B cell (primary cell): ENCODE measurements around the gene CBL. TPM values are rescaled to one million over a fixed set of nuclear protein-coding genes. Genes with fewer than 3 reads are reported as not detected.
A peak's percentile ranks its signal among the peaks of the same experiment; 100 is the strongest.

Source experiments
- ATAC-seq: fragments of 200-7000 bp; cut with Tn5 transposase; one replicate; pipeline ENCODE4 v1.10.0; 2021; ENCODE audit warnings: low read depth, mild to moderate bottlenecking, moderate number of reproducible peaks, moderate library complexity
- CTCF ChIA-PET: fragments of 350-600 bp; sonication (Branson Sonifier 250); formaldehyde crosslinking; loops from one replicate; lab custom pipeline; 2021; ENCODE audit warnings: antibody characterized with exemption, inconsistent platforms; lab: Charles Lee
- POLR2A ChIA-PET: fragments of 350-600 bp; sonication (Branson Sonifier 250); formaldehyde crosslinking; loops from one replicate; lab custom pipeline; 2021; ENCODE audit warnings: antibody characterized with exemption; lab: Charles Lee
- DNase-seq: peaks from one replicate; pipeline ENCODE4 v3.0.0; 2013
- H2AFZ ChIP-seq: 2 replicates; pipeline ENCODE4 v1.6.1; 2012; ENCODE audit warnings: mild to moderate bottlenecking, low read depth, low read length; ENCODE audit not compliant: insufficient read depth, poor library complexity, severe bottlenecking
- H3K27ac ChIP-seq, 2 donors: 1 replicate in 1 of 2; 2 replicates in 1 of 2; pipeline ENCODE4 v1.5.1; 2012 to 2013; ENCODE audit warnings: low read length in 2 of 2, mild to moderate bottlenecking in 2 of 2, moderate library complexity in 1 of 2
- H3K27me3 ChIP-seq, 4 experiments: fragments of 200-600 bp in 1 of 4; sonication (generic) in 1 of 4; replicated peaks in 1 of 4; 1 replicate in 2 of 4; 2 replicates in 2 of 4; pipeline versions ENCODE4 v1.6.1 to v1.7.0; 2013 to 2016; ENCODE audit warnings: low read length in 3 of 4, mild to moderate bottlenecking in 2 of 4, mixed read lengths in 1 of 4, moderate library complexity in 1 of 4; ENCODE audit not compliant: insufficient read depth in 4 of 4, control insufficient read depth in 3 of 4; ENCODE audit errors: control extremely low read depth in 1 of 4
- H3K36me3 ChIP-seq, 2 experiments: replicated peaks in 1 of 2; 1 replicate in 1 of 2; 2 replicates in 1 of 2; pipeline versions ENCODE4 v1.6.1 to v1.7.1; 2013; ENCODE audit warnings: low read length in 1 of 2; ENCODE audit not compliant: insufficient read depth in 2 of 2, control insufficient read depth in 1 of 2; ENCODE audit errors: control extremely low read depth in 1 of 2, extremely low read depth in 1 of 2
- H3K4me1 ChIP-seq, 2 donors: fragments of 200-600 bp in 1 of 2; sonication (generic) in 1 of 2; 1 replicate in 1 of 2; 2 replicates in 1 of 2; pipeline versions ENCODE4 v1.5.1 to v1.6.1; 2013 to 2017; ENCODE audit warnings: low read length in 2 of 2; ENCODE audit not compliant: control insufficient read depth in 2 of 2, insufficient read depth in 2 of 2
- H3K4me2 ChIP-seq: replicated peaks from 2 replicates; pipeline ENCODE3; 2012; ENCODE audit warnings: mild to moderate bottlenecking, low read depth, low read length; ENCODE audit not compliant: poor library complexity, severe bottlenecking
- H3K4me3 ChIP-seq, 5 experiments: fragments of 200-600 bp in 1 of 5; sonication (generic) in 1 of 5; 1 replicate in 3 of 5; 2 replicates in 2 of 5; pipeline versions ENCODE4 v1.5.1 to v1.7.0; 2011 to 2016; ENCODE audit warnings: low read length in 4 of 5, mild to moderate bottlenecking in 4 of 5, low read depth in 2 of 5, control low read depth in 1 of 5, moderate library complexity in 1 of 5; ENCODE audit not compliant: insufficient read depth in 1 of 5; ENCODE audit errors: control extremely low read depth in 1 of 5, extremely low read depth in 1 of 5
- H3K79me2 ChIP-seq: fragments of 200-600 bp; sonication (generic); one replicate; pipeline ENCODE4 v1.6.0; 2016; ENCODE audit warnings: low read length; ENCODE audit not compliant: control insufficient read depth, insufficient read depth
- H3K9ac ChIP-seq: fragments of 200-600 bp; sonication (generic); 2 replicates; pipeline ENCODE4 v1.6.1; 2017; ENCODE audit warnings: mild to moderate bottlenecking, low read length, moderate library complexity
- H3K9me3 ChIP-seq, 3 donors: one replicate each; pipeline versions ENCODE4 v1.6.1 to v1.7.1; 2013; ENCODE audit warnings: low read length in 2 of 3; ENCODE audit not compliant: control insufficient read depth in 2 of 3, insufficient read depth in 1 of 3; ENCODE audit errors: control extremely low read depth in 1 of 3
- H4K20me1 ChIP-seq: 2 replicates; pipeline ENCODE4 v1.6.0; 2012; ENCODE audit warnings: mild to moderate bottlenecking, low read length; ENCODE audit not compliant: insufficient read depth, control insufficient read depth, poor library complexity, severe bottlenecking
- H3K27ac Mint-ChIP-seq: one replicate; pipeline ENCODE4 v1.8.0; 2021; ENCODE audit warnings: mixed read lengths
- H3K27me3 Mint-ChIP-seq: one replicate; pipeline ENCODE4 v1.8.0; 2021; ENCODE audit warnings: mixed read lengths
- H3K4me1 Mint-ChIP-seq: one replicate; pipeline ENCODE4 v1.8.0; 2021; ENCODE audit warnings: mixed read lengths
- H3K4me3 Mint-ChIP-seq: one replicate; pipeline ENCODE4 v1.8.0; 2021; ENCODE audit warnings: mixed read lengths
- H3K9me3 Mint-ChIP-seq: one replicate; pipeline ENCODE4 v1.8.0; 2022; ENCODE audit warnings: mixed read lengths; ENCODE audit not compliant: insufficient read depth
- CTCF ChIP-seq: fragments of 200-600 bp; IDR thresholded peaks from one replicate; pipeline ENCODE4 v1.8.0; 2022; ENCODE audit warnings: antibody characterized with exemption, mild to moderate bottlenecking
- EZH2 ChIP-seq: IDR thresholded peaks from 2 replicates; pipeline ENCODE4 v1.6.1; 2012; ENCODE audit warnings: borderline replicate concordance, low read depth, mild to moderate bottlenecking, moderate library complexity, low read length; ENCODE audit not compliant: insufficient read depth, poor library complexity, severe bottlenecking
- WGBS: methylation state at CpG from one replicate; pipeline ENCODE4 v1.1.5; 2013; ENCODE audit warnings: missing lambda C conversion rate; ENCODE audit not compliant: insufficient coverage; 5-methylcytosine and 5-hydroxymethylcytosine counted together
- intact Hi-C: fragments of 100-400 bp; cut with micrococcal nuclease; formaldehyde crosslinking; loops from one replicate; pipeline ENCODE4 v1.10.0; 2022
- polyA plus RNA-seq: library from polyadenylated mRNA; depleted of rRNA; stranded (reverse); fragments of >200 nt; gene quantifications from 2 replicates; pipeline ENCODE4 v1.2.3, GENCODE V29; 2012
- total RNA-seq, 2 donors: library from RNA; stranded (reverse); fragments of 120-200 nt in 1 of 2; gene quantifications; 1 replicate in 1 of 2; 2 replicates in 1 of 2; pipeline versions ENCODE4 v1.2.3 to v1.2.4, GENCODE V29; 2013 to 2022

The CBL gene
- total and polyA plus RNA-seq, 2 donors (not counting 1 experiment from before 2014, with no cell fraction given), result 11.7 to 35.2 TPM

- no peak overlapping the region for H3K27ac Mint-ChIP-seq
- no peaks in the 10 kb centered on the region for H3K9me3 Mint-ChIP-seq
- Histone ChIP-seq H4K20me1 (no peaks in the 10 kb centered on the region), H3K4me3 (no peak overlapping the region), H3K27me3 (peaks cover 0 to 45% (median 13%) of the 10 kb centered on the region in 4 experiments), H3K4me2 (no peak overlapping the region), H2AFZ (no peak overlapping the region), H3K4me1 (peaks cover 3 to 10% of the 10 kb centered on the region in 2 donors), H3K9me3 (no peaks in the 10 kb centered on the region), H3K27ac (no peak overlapping the region), H3K36me3 (no peaks in the 10 kb centered on the region), H3K79me2 (no peaks in the 10 kb centered on the region), H3K9ac (no peak overlapping the region)
- H3K4me1 Mint-ChIP-seq, result peaks cover 9% of the 10 kb centered on the region
- DNase-seq, result no peak
- intact Hi-C loops, result no loop called here
- peaks cover 56% of the 10 kb centered on the region for H3K27me3 Mint-ChIP-seq
- ATAC-seq, result no peak
- ChIA-PET POLR2A (interaction anchor here (0.5 kb wide), 1 partner anchor 158 kb away, joined by 5 read pairs; no protein-coding TSS in a partner anchor), CTCF (no interaction called here)
- TF ChIP-seq EZH2, result no peak
- TF ChIP-seq CTCF, result no peak
- WGBS, result 65% methylated on average over 2 of the region's 4 CpGs
- H3K4me3 Mint-ChIP-seq, result no peak overlapping the region
Observed at GRCh38 chr11:119352857-119353260, 146.7 kb downstream of the CBL start.

GRCh38 chr11:119355091-119355843 is 149.1 kb downstream of the CBL start:
- Mint-ChIP-seq H3K9me3 (no peaks in the 10 kb centered on the region), H3K27me3 (peaks cover 49% of the 10 kb centered on the region), H3K4me1 (peaks cover 16% of the 10 kb centered on the region), H3K4me3 (peak overlapping the region; percentile 93), H3K27ac (no peak overlapping the region)
- Histone ChIP-seq H4K20me1 (no peaks in the 10 kb centered on the region), H3K27ac (no peak overlapping the region), H3K9ac (no peak overlapping the region), H3K36me3 (no peaks in the 10 kb centered on the region), H3K4me2 (no peak overlapping the region), H3K27me3 (peaks cover 0 to 45% (median 13%) of the 10 kb centered on the region in 4 experiments), H3K9me3 (no peaks in the 10 kb centered on the region), H2AFZ (no peak overlapping the region), H3K4me3 (no peak overlapping the region), H3K4me1 (peaks cover 3 to 17% of the 10 kb centered on the region in 2 donors), H3K79me2 (no peaks in the 10 kb centered on the region)
- DNase-seq, result no peak
- ChIA-PET POLR2A (no interaction called here), CTCF (interaction anchor here (1.0 to 4.2 kb wide), 19 partner anchors 9 to 753 kb away, joined by 3 to 61 read pairs (median 9); partner anchors contain the start of genes C1QTNF5, RNF26 and USP2)
- intact Hi-C loops, result no loop called here
- ATAC-seq, result no peak
- 69% methylated on average over 5 of the region's 9 CpGs for WGBS
- TF ChIP-seq EZH2, result no peak
- TF ChIP-seq CTCF, result no peak
